Astrocyte (in vitro differentiated cells and primary cell): ENCODE measurements around the gene NCOA4.

Experiments used
- CTCF ChIP-seq: IDR thresholded peaks from 2 replicates; pipeline ENCODE4 v1.5.1; 2011; ENCODE audit warnings: low read depth, mild to moderate bottlenecking, inconsistent platforms, low read length, moderate library complexity; ENCODE audit not compliant: insufficient read depth
- EZH2 ChIP-seq: IDR thresholded peaks from 2 replicates; pipeline ENCODE4 v1.6.1; 2012; ENCODE audit warnings: mild to moderate bottlenecking, low read length, inconsistent platforms; ENCODE audit not compliant: insufficient read depth

- no peak for TF ChIP-seq CTCF
- TF ChIP-seq EZH2 = no peak
Measured at GRCh38 chr10:46014683-46015405, 15.6 kb downstream of the NCOA4 start.
